A549 treated with AZD9567 at 1 μM for 4 hours (cell line): ENCODE measurements around the gene ARHGEF19. TPM values are rescaled to one million over a fixed set of nuclear protein-coding genes. Genes with fewer than 3 reads are reported as not detected.

Experiments used
- total RNA-seq: library from RNA; stranded (reverse); fragments of 200-300 nt; extraction: Qiagen RNA extraction; gene quantifications from 5 replicates; pipeline ENCODE4 v1.2.3, GENCODE V29; 2022; ENCODE audit not compliant: insufficient read depth

The ARHGEF19 gene
- 2.3 to 6.6 TPM (median 5.6 TPM) in 5 replicates for total RNA-seq

GRCh38 chr1:16212251-16212961 is at the start of gene ARHGEF19:
ARHGEF19 (minus strand) TSS chr1:16212652; CDS start chr1:16209054, 3,598 bp downstream.

GRCh38 chr1:16236511-16237342 is 24.3 kb upstream of the ARHGEF19 start, which contains the start of gene CPLANE2:
CPLANE2 (minus strand) TSS chr1:16237183; CDS start chr1:16236742, 441 bp downstream.

GRCh38 chr1:16155537-16156410 is 56.7 kb downstream of the ARHGEF19 start, which contains the start of gene EPHA2:
EPHA2 (minus strand) TSS chr1:16156069; CDS start chr1:16155932, 137 bp downstream.

Other genes starting within 250 kb of the ARHGEF19 start
- 11.9 to 14.4 TPM (median 14.2 TPM) in 5 replicates for gene ZBTB17, start 236.6 kb downstream of the ARHGEF19 start, total RNA-seq
- not detected in 5 replicates for gene SRARP, start 208.4 kb downstream of the ARHGEF19 start, total RNA-seq
- gene HSPB7, start 194.6 kb downstream of the ARHGEF19 start, total RNA-seq: 0.05 to 0.10 TPM in 2 of 5 replicates, not detected in the others
- 0.05 to 0.13 TPM (median 0.07 TPM) in 4 of 5 replicates, not detected in the other for gene CLCNKA, start 190.6 kb downstream of the ARHGEF19 start, total RNA-seq
- gene CLCNKB, start 168.9 kb downstream of the ARHGEF19 start, total RNA-seq: 0.03 to 0.14 TPM (median 0.09 TPM) in 4 of 5 replicates, not detected in the other
- 7.7 to 15.6 TPM (median 15.0 TPM) in 5 replicates for gene FAM131C, start 139.0 kb downstream of the ARHGEF19 start, total RNA-seq
- gene EPHA2, start 56.6 kb downstream of the ARHGEF19 start, total RNA-seq: 107 to 138 TPM (median 123 TPM) in 5 replicates
- gene CPLANE2, start 24.5 kb upstream of the ARHGEF19 start, total RNA-seq: 2.4 to 3.9 TPM (median 3.1 TPM) in 4 of 5 replicates, not detected in the other
- 8.6 to 11.8 TPM (median 9.6 TPM) in 5 replicates for gene FBXO42, start 139.8 kb upstream of the ARHGEF19 start, total RNA-seq
- gene SZRD1, start 154.6 kb upstream of the ARHGEF19 start, total RNA-seq: 90.1 to 98.0 TPM (median 90.9 TPM) in 5 replicates
- 0.08 to 0.11 TPM (median 0.09 TPM) in 3 of 5 replicates, not detected in the others for gene SPATA21, start 224.8 kb upstream of the ARHGEF19 start, total RNA-seq
- gene NECAP2, start 228.1 kb upstream of the ARHGEF19 start, total RNA-seq: 38.3 to 48.5 TPM (median 39.9 TPM) in 5 replicates